Endothelial cell of umbilical vein (primary cell): ENCODE data around the gene RUFY3. TPM values are rescaled to one million over a fixed set of nuclear protein-coding genes. Genes with fewer than 3 reads are reported as not detected.

Experiments
- BruUV-seq: library from RNA; stranded (reverse); fragments of 400-500 nt; replicated peaks from 2 replicates; lab custom pipeline; 2021; lab: Mats Ljungman, UMichigan
- CTCF ChIA-PET: fragments of 300-600, 350-600 bp; sonication (Branson Sonifier 250); formaldehyde crosslinking; loops from one replicate; lab custom pipeline; 2021; ENCODE audit warnings: antibody characterized with exemption, inconsistent platforms; lab: Charles Lee
- POLR2A ChIA-PET: fragments of 300-600, 350-600 bp; sonication (Branson Sonifier 250); formaldehyde crosslinking; loops from one replicate; lab custom pipeline; 2021; ENCODE audit warnings: antibody characterized with exemption, inconsistent platforms; lab: Charles Lee
- DNase-seq: peaks from one replicate; pipeline ENCODE4 v3.0.0-alpha.2; 2011; ENCODE audit warnings: low read depth, low spot score
- FAIRE-seq: peaks from 2 replicates; lab custom pipeline; 2011; peaks lifted over from hg19 to GRCh38; lab: Jason Lieb, UNC
- H2AFZ ChIP-seq: 2 replicates; pipeline ENCODE4 v1.6.0; 2012; ENCODE audit warnings: low read depth, low read length, control low read depth, inconsistent platforms
- H3K27ac ChIP-seq: 2 replicates; pipeline ENCODE4 v1.5.1; 2011; ENCODE audit warnings: low read depth, mild to moderate bottlenecking, control low read depth, low read length, moderate library complexity; ENCODE audit not compliant: insufficient read depth
- H3K27me3 ChIP-seq, 2 experiments: 2 replicates each; pipeline versions ENCODE4 v1.6.0 to v1.6.1; 2011; ENCODE audit warnings: low read length in 2 of 2, mixed read lengths in 1 of 2; ENCODE audit not compliant: control insufficient read depth in 2 of 2, insufficient read depth in 2 of 2
- H3K36me3 ChIP-seq, 2 experiments: 2 replicates in 1 of 2; 3 replicates in 1 of 2; pipeline ENCODE4 v1.5.1; 2011; ENCODE audit warnings: low read length in 2 of 2, mild to moderate bottlenecking in 1 of 2, moderate library complexity in 1 of 2; ENCODE audit not compliant: control insufficient read depth in 2 of 2, insufficient read depth in 2 of 2; ENCODE audit errors: extremely low read depth in 1 of 2
- H3K4me1 ChIP-seq: 3 replicates; pipeline ENCODE4 v1.5.1; 2011; ENCODE audit warnings: mild to moderate bottlenecking, low read length; ENCODE audit not compliant: control insufficient read depth, insufficient read depth; ENCODE audit errors: extremely low read depth
- H3K4me2 ChIP-seq: 2 replicates; pipeline ENCODE4 v1.6.1; 2011; ENCODE audit warnings: low read length, control low read depth, mixed read lengths; ENCODE audit not compliant: insufficient read depth
- H3K4me3 ChIP-seq, 3 experiments: fragments of 200-600 bp in 1 of 3; sonication (generic), shearing (Covaris generic) in 1 of 3; replicated peaks in 1 of 3; 2 replicates each; pipeline ENCODE4 v1.5.1; 2011 to 2016; ENCODE audit warnings: control low read depth in 3 of 3, low read length in 3 of 3, mild to moderate bottlenecking in 2 of 3, inconsistent platforms in 1 of 3, low read depth in 1 of 3, moderate library complexity in 1 of 3; ENCODE audit not compliant: insufficient read depth in 1 of 3
- H3K79me2 ChIP-seq: 2 replicates; pipeline ENCODE4 v1.6.0; 2012; ENCODE audit warnings: low read length, inconsistent platforms; ENCODE audit not compliant: control insufficient read depth, insufficient read depth
- H3K9ac ChIP-seq: replicated peaks from 2 replicates; pipeline ENCODE3; 2011; ENCODE audit warnings: low read length, control low read depth; ENCODE audit not compliant: insufficient read depth; ENCODE audit errors: extremely low read depth
- H3K9me1 ChIP-seq: replicated peaks from 3 replicates; pipeline ENCODE4 v1.6.0; 2011; ENCODE audit warnings: mild to moderate bottlenecking, low read length; ENCODE audit not compliant: control insufficient read depth, insufficient read depth; ENCODE audit errors: extremely low read depth
- H3K9me3 ChIP-seq: replicated peaks from 2 replicates; pipeline ENCODE4 v1.5.1; 2012; ENCODE audit warnings: low read length, inconsistent platforms; ENCODE audit not compliant: control insufficient read depth, insufficient read depth
- H4K20me1 ChIP-seq: replicated peaks from 2 replicates; pipeline ENCODE3; 2011; ENCODE audit warnings: mild to moderate bottlenecking, low read length; ENCODE audit not compliant: control insufficient read depth, insufficient read depth; ENCODE audit errors: extremely low read depth
- EZH2 ChIP-seq: IDR thresholded peaks from 2 replicates; pipeline ENCODE4 v1.6.1; 2012; ENCODE audit warnings: borderline replicate concordance, low read depth, mild to moderate bottlenecking, moderate library complexity, low read length, inconsistent platforms; ENCODE audit not compliant: severe bottlenecking
- FOS ChIP-seq: IDR thresholded peaks from 2 replicates; pipeline ENCODE4 v1.6.1; 2011; ENCODE audit warnings: mild to moderate bottlenecking, low read length, moderate library complexity, borderline replicate concordance; ENCODE audit not compliant: insufficient read depth
- GATA2 ChIP-seq: IDR thresholded peaks from 2 replicates; pipeline ENCODE4 v1.7.0; 2011; ENCODE audit warnings: low read depth, mild to moderate bottlenecking, moderate library complexity, mixed read lengths, low read length; ENCODE audit not compliant: insufficient read length, insufficient read depth
- JUN ChIP-seq: IDR thresholded peaks from 2 replicates; pipeline ENCODE4 v1.6.1; 2011; ENCODE audit warnings: borderline replicate concordance, low read depth; ENCODE audit not compliant: insufficient read length, insufficient read depth
- MYC ChIP-seq: IDR thresholded peaks from one replicate; pipeline ENCODE4 v1.6.1; 2011; ENCODE audit warnings: mild to moderate bottlenecking, low read depth, low read length
- POLR2A ChIP-seq: IDR thresholded peaks from 2 replicates; pipeline ENCODE4 v1.6.1; 2012; ENCODE audit warnings: low read depth, mild to moderate bottlenecking, control low read depth, low read length
- POLR2AphosphoS5 ChIP-seq: IDR thresholded peaks from 2 replicates; pipeline ENCODE4 v1.6.1; 2012; ENCODE audit warnings: low read depth, mild to moderate bottlenecking, control low read depth, low read length, moderate library complexity; ENCODE audit not compliant: insufficient read depth
- dilution Hi-C: fragments of 300-500 bp; cut with MboI; formaldehyde crosslinking; loops from one replicate; pipeline ENCODE4 v1.15.0; 2019; ENCODE audit warnings: low sequenced_read_pairs; ENCODE audit not compliant: extremely low pct_ligation_motif_present
- intact Hi-C: fragments of 100-400 bp; cut with micrococcal nuclease; formaldehyde crosslinking; loops from one replicate; pipeline ENCODE4 v1.10.0; 2022
- polyA plus RNA-seq, 4 experiments: library from polyadenylated mRNA; depleted of rRNA in 3 of 4; stranded (reverse) in 3 of 4; unstranded in 1 of 4; fragments of >200 nt; gene quantifications; 2 replicates each; pipeline versions ENCODE4 v1.2.1 to v1.2.3, GENCODE V29; 2011 to 2012; ENCODE audit warnings: missing spikeins in 1 of 4
- total RNA-seq: library from RNA; stranded (reverse); gene quantifications from 2 replicates; pipeline ENCODE4 v1.2.3, GENCODE V29; 2021
- TF ChIP-seq, protein P1 (sequence below), 2 donors: IDR thresholded peaks; 1 replicate in 1 of 2; 2 replicates in 1 of 2; pipeline ENCODE4 v1.5.1; 2011; ENCODE audit warnings: low read length in 2 of 2, mild to moderate bottlenecking in 2 of 2, moderate library complexity in 2 of 2, control low read depth in 1 of 2, inconsistent platforms in 1 of 2, low read depth in 1 of 2; ENCODE audit not compliant: insufficient read depth in 1 of 2; ENCODE audit errors: extremely low read depth in 1 of 2
- TF ChIP-seq, protein P2 (sequence below): IDR thresholded peaks from 2 replicates; pipeline ENCODE4 v1.6.1; 2011; ENCODE audit not compliant: insufficient read depth, insufficient read length

RUFY3 gene
- total and polyA plus RNA-seq, 2 donors (not counting 3 experiments of a cell fraction or from before 2014, with no cell fraction given), result 10.0 to 52.8 TPM

DNA sequence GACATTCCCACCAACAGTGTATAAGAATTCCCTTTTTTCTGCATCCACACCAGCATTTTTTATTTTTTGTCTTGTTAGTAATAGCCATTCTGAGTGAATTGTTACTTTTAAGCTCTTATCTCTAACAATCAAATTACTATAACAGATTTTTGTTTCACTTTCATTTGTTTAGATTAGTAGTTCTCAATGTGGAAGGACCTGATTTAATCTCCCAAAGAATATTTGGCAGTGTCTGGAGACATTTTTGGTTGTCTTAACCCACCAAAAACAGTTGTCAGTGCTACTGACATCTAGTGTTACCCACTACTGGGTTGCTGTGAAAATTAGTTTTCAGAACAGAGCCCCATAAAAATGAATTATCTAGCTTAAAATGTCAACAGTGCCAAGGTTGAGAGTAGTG lies 37.9 kb downstream of the RUFY3 start:
- H3K36me3 ChIP-seq, result no peaks in the 10 kb centered on the region
- dilution Hi-C loops, result no loop called here
- H2AFZ ChIP-seq, result no peak overlapping the region
- no peaks in the 10 kb centered on the region for H3K4me1 ChIP-seq
- peak overlapping the region; percentile 55 for H3K4me2 ChIP-seq
- CTCF ChIA-PET, result interaction anchor here (1.0 to 1.4 kb wide), 3 partner anchors 18 to 55 kb away, joined by 3 to 4 read pairs (median 3); partner anchors contain the start of gene RUFY3
- H3K27ac ChIP-seq, result no peak overlapping the region
- H3K79me2 ChIP-seq, result peaks cover 5% of the 10 kb centered on the region
- DNase-seq (peak; percentile 29), FAIRE-seq (no peak)
- no peak overlapping the region for H3K9ac ChIP-seq
- intact Hi-C loops, result no loop called here
- no peak for TF ChIP-seq MYC
- TF ChIP-seq, protein P1, sequence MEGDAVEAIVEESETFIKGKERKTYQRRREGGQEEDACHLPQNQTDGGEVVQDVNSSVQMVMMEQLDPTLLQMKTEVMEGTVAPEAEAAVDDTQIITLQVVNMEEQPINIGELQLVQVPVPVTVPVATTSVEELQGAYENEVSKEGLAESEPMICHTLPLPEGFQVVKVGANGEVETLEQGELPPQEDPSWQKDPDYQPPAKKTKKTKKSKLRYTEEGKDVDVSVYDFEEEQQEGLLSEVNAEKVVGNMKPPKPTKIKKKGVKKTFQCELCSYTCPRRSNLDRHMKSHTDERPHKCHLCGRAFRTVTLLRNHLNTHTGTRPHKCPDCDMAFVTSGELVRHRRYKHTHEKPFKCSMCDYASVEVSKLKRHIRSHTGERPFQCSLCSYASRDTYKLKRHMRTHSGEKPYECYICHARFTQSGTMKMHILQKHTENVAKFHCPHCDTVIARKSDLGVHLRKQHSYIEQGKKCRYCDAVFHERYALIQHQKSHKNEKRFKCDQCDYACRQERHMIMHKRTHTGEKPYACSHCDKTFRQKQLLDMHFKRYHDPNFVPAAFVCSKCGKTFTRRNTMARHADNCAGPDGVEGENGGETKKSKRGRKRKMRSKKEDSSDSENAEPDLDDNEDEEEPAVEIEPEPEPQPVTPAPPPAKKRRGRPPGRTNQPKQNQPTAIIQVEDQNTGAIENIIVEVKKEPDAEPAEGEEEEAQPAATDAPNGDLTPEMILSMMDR (IDR thresholded peaks at IDR 0.05; ENCODE audit: extremely low read depth in 1 of 2, insufficient read depth in 1 of 2, low read depth in 1 of 2, low read length in 2 of 2), result no peak
- TF ChIP-seq POLR2AphosphoS5, result no peak
- TF ChIP-seq, protein P2, sequence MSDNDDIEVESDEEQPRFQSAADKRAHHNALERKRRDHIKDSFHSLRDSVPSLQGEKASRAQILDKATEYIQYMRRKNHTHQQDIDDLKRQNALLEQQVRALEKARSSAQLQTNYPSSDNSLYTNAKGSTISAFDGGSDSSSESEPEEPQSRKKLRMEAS, result no peak
- BruUV-seq, result no TSS peak
- POLR2A ChIA-PET, result no interaction called here
- H4K20me1 ChIP-seq, result no peaks in the 10 kb centered on the region
- H3K9me3 ChIP-seq, result no peaks in the 10 kb centered on the region
- H3K27me3 ChIP-seq, result no peaks in the 10 kb centered on the region
- H3K4me3 ChIP-seq, result no peak overlapping the region
- H3K9me1 ChIP-seq, result no peaks in the 10 kb centered on the region

DNA sequence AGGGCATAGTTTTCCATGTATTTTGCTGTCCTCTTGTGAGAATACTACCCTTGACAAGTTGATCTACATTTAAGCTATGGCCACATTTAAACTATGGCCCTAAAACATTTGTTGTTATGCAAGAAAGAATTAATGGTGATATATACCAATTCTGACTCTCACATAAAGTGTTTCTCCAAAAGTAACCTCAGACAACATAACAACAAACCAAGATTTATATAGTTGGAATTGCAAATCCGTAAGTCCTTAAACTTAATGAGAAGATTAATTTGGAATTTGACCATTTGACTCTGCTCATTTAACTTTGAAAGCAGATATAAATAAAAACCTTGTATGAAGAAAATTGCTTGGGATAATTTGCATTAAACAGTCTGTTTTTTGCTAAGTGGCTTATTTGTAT lies 38.9 kb downstream of the RUFY3 start:
- intact Hi-C loops (no loop called here), dilution Hi-C loops (no loop called here)
- BruUV-seq, result no TSS peak
- no peak for DNase-seq
- TF ChIP-seq POLR2A, result no peak
- TF ChIP-seq JUN, result no peak
- TF ChIP-seq GATA2, result no peak
- TF ChIP-seq MYC, result no peak
- TF ChIP-seq POLR2AphosphoS5, result no peak
- no peak for TF ChIP-seq FOS
- TF ChIP-seq EZH2, result no peak
- TF ChIP-seq, protein P2, result no peak
- TF ChIP-seq, protein P1 (IDR thresholded peaks at IDR 0.05; ENCODE audit: extremely low read depth in 1 of 2, insufficient read depth in 1 of 2, low read depth in 1 of 2, low read length in 2 of 2), result no peak
- Histone ChIP-seq H3K4me2 (no peak overlapping the region), H2AFZ (no peak overlapping the region), H3K9ac (no peak overlapping the region), H3K27ac (no peak overlapping the region), H3K27me3 (no peaks in the 10 kb centered on the region), H4K20me1 (no peaks in the 10 kb centered on the region), H3K4me1 (no peaks in the 10 kb centered on the region), H3K9me3 (no peaks in the 10 kb centered on the region), H3K9me1 (no peaks in the 10 kb centered on the region), H3K4me3 (no peak overlapping the region), H3K36me3 (no peaks in the 10 kb centered on the region), H3K79me2 (peaks cover 5% of the 10 kb centered on the region)
- POLR2A ChIA-PET, result no interaction called here
- FAIRE-seq, result no peak
- CTCF ChIA-PET, result interaction anchor here (1.4 to 1.6 kb wide), 2 partner anchors 18 to 19 kb away, joined by 3 read pairs; no protein-coding TSS in a partner anchor
